ENCODE measurements around the gene POSTN. TPM values are rescaled to one million over a fixed set of nuclear protein-coding genes. Genes with fewer than 3 reads are reported as not detected.

Gene POSTN
- total and polyA plus RNA-seq, 9 donors = 0.48 to 120 (median 6.1) TPM

DNA sequence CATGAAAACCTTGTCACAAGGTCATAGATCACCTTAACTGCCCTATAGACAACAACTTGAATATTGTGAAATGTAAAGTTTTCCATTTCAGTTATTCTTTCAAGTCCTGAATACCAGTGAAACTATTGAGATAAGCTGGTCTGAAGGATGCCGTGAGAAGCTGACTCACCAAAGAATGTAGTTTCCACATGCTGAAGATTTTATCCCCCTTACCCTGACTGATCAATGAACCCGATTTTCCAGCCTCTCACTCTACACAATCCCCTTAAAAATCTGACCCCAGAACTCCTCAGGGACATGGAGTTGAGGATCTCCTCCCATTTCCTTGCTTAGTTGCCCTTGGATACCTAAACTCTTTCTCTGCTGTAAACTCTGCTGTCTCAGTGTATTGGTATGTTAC lies 67.5 kb downstream of the POSTN start:
- TF ChIP-seq, protein P1, sequence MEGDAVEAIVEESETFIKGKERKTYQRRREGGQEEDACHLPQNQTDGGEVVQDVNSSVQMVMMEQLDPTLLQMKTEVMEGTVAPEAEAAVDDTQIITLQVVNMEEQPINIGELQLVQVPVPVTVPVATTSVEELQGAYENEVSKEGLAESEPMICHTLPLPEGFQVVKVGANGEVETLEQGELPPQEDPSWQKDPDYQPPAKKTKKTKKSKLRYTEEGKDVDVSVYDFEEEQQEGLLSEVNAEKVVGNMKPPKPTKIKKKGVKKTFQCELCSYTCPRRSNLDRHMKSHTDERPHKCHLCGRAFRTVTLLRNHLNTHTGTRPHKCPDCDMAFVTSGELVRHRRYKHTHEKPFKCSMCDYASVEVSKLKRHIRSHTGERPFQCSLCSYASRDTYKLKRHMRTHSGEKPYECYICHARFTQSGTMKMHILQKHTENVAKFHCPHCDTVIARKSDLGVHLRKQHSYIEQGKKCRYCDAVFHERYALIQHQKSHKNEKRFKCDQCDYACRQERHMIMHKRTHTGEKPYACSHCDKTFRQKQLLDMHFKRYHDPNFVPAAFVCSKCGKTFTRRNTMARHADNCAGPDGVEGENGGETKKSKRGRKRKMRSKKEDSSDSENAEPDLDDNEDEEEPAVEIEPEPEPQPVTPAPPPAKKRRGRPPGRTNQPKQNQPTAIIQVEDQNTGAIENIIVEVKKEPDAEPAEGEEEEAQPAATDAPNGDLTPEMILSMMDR (IDR thresholded peaks at IDR 0.05) = no peak
- TF ChIP-seq POLR2A (IDR thresholded peaks at IDR 0.05) (no peak), EP300 (IDR thresholded peaks at IDR 0.05) (no peak)
- no peaks in the 10 kb centered on the region for H3K27me3 ChIP-seq
- H3K4me1 ChIP-seq (ENCODE audit: insufficient read depth) = no peaks in the 10 kb centered on the region
- peaks cover 0 to 3% of the 10 kb centered on the region in 2 donors for H3K9me3 ChIP-seq
- 73 to 82% (median 73%) methylated on average over 2 of the region's 2 CpGs for WGBS, 3 donors
- no peak overlapping the region for H3K27ac ChIP-seq
- DNase-seq = no peak
- H3K4me3 ChIP-seq = no peak overlapping the region
- intact Hi-C loops (cut with DNase I) = no loop called here
- H3K36me3 ChIP-seq = no peaks in the 10 kb centered on the region

DNA sequence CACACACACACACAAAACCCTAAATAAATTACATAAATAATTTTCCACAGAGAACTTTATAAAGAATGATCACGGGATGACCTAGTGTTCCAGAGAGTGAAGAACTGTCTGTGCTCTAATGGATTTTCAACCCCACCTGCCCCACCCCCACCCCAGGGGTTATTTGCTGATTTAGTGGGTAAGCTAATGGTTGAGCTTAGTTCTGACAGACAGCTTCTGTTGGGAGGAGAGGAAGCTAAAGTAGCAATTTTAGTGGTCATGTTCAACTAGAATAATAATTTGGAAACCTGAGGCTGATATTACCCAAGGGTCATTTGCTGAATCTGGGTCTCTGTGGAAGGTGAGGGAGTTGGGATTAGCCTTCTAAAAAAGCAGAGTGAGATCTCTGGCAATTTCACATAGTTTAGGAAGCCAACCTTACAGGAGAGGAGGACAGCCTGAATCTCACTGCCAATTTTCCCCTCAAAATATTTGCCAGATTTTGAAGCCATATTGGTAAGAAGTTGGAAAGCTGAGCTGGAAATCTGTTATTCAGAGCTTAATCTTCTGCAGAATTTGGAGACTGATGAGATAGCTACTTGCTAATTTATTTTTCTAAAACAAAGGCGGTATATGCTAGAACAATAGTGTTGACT lies 68.7 kb downstream of the POSTN start:
- 74 to 86% (median 82%) methylated on average over 2 of the region's 2 CpGs for WGBS, 3 donors
- TF ChIP-seq POLR2A (IDR thresholded peaks at IDR 0.05) = no peak
- TF ChIP-seq EP300 (IDR thresholded peaks at IDR 0.05) = no peak
- TF ChIP-seq, protein P1 (IDR thresholded peaks at IDR 0.05) = no peak
- no peak for DNase-seq

DNA sequence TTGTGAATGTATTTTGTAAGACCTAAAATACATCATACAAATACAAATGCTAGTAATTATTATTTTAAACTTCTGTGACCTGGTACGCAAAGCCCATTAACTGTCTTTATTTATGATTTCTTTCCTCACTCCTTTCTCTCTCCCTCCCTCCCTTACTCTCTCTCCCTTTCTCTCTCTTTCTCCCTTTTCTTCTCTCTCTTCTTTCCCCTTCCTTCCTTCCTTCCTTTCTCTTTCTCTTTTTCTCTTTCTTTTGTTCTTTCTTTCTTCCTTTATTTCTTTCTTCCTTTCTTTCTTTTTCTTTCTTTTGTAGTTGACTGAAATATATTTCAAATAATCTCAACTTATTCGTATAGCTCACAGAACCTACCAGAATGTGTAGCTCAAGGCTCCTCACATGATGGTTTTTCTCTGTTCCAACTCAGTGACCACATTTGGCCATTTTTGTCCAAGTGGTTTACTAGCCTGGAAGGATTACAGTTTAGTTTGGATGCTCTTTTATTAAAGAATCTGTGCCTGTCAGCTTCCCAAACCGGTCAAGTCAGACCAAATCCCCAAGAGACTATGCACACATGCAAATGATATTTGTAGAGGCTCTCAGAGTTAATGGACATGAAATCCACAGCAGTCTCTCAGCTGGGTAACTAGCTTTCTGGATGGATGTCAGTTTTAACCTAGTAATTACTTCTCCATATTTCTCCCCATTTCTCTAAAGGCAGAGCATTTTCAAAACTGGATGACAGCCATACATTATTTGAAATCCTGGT lies 71.7 kb downstream of the POSTN start:
- Histone ChIP-seq H3K4me3 (no peak overlapping the region), H3K27me3 (no peaks in the 10 kb centered on the region), H3K36me3 (no peaks in the 10 kb centered on the region), H3K4me1 (ENCODE audit: insufficient read depth) (no peaks in the 10 kb centered on the region), H3K27ac (no peak overlapping the region), H3K9me3 (peaks cover 0 to 3% of the 10 kb centered on the region in 2 donors)
- WGBS, 3 donors = 81 to 87% (median 85%) methylated on average over 3 of the region's 3 CpGs
- TF ChIP-seq, protein P1 (IDR thresholded peaks at IDR 0.05) = no peak
- no peak for TF ChIP-seq EP300 (IDR thresholded peaks at IDR 0.05)
- no peak for TF ChIP-seq POLR2A (IDR thresholded peaks at IDR 0.05)
- intact Hi-C loops (cut with DNase I) = no loop called here
- no peak for DNase-seq

More for the DNA sequence above, 68.7 kb downstream of the POSTN start:
- H3K4me3 ChIP-seq = no peak overlapping the region
- intact Hi-C loops (cut with DNase I) = no loop called here
- H3K9me3 ChIP-seq = peaks cover 0 to 3% of the 10 kb centered on the region in 2 donors
- H3K27me3 ChIP-seq = no peaks in the 10 kb centered on the region
- no peaks in the 10 kb centered on the region for H3K4me1 ChIP-seq (ENCODE audit: insufficient read depth)
- H3K36me3 ChIP-seq = no peaks in the 10 kb centered on the region
- H3K27ac ChIP-seq = no peak overlapping the region

DNA sequence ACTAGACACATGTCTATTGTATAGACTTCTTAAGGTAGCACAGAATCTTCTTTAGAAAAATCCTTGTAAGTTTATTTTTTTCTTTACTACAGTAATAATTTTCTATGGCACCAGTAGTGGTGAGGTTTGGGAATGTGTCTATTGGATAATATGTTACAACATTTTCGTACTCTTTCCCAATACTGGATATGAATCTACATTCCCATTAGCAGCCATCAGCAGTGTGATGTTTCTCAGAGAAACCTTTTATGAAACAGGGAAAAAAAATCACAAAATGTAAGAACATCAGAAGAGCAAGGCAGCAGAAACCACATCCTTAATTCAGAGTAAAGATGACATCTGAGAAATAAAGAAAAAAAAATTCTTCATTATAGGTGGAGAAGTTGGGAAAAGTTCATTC lies 83.3 kb downstream of the POSTN start:
- DNase-seq = no peak

More for the DNA sequence above, 83.3 kb downstream of the POSTN start:
- H3K4me3 ChIP-seq = no peak overlapping the region
- no peaks in the 10 kb centered on the region for H3K27me3 ChIP-seq
- no peaks in the 10 kb centered on the region for H3K9me3 ChIP-seq
- H3K4me1 ChIP-seq (ENCODE audit: insufficient read depth) = no peaks in the 10 kb centered on the region
- H3K36me3 ChIP-seq = no peaks in the 10 kb centered on the region
- intact Hi-C loops (cut with DNase I) = no loop called here
- TF ChIP-seq, protein P1 (IDR thresholded peaks at IDR 0.05) = no peak
- TF ChIP-seq POLR2A (IDR thresholded peaks at IDR 0.05) (no peak), EP300 (IDR thresholded peaks at IDR 0.05) (no peak)
- 92 to 96% (median 93%) methylated on average over 1 of the region's 1 CpG for WGBS, 3 donors
- H3K27ac ChIP-seq = no peak overlapping the region

Measured in ovary (tissue), 9 donors.